ENCODE results near the gene HOOK2. TPM values are rescaled to one million over a fixed set of nuclear protein-coding genes. Genes with fewer than 3 reads are reported as not detected.

The HOOK2 gene
- total RNA-seq, 4 donors from 2014 or later, result 55.1 to 227 (median 83.6) TPM

DNA sequence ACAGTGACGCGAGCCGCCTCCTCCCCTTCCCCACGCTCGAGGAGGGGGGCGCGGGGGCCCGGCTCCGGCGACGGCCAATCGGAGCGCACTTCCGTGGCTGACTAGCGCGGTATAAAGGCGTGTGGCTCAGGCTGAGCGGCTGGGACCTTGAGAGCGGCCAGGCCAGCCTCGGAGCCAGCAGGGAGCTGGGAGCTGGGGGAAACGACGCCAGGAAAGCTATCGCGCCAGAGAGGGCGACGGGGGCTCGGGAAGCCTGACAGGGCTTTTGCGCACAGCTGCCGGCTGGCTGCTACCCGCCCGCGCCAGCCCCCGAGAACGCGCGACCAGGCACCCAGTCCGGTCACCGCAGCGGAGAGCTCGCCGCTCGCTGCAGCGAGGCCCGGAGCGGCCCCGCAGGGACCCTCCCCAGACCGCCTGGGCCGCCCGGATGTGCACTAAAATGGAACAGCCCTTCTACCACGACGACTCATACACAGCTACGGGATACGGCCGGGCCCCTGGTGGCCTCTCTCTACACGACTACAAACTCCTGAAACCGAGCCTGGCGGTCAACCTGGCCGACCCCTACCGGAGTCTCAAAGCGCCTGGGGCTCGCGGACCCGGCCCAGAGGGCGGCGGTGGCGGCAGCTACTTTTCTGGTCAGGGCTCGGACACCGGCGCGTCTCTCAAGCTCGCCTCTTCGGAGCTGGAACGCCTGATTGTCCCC is 16.1 kb upstream of the HOOK2 start, which contains the start of gene JUNB:
TSS of gene JUNB (plus strand) at position 142 of the 706 bp plus-strand sequence. CDS start at position 428, 286 bp downstream.
- Histone ChIP-seq H3K27me3 (no peaks in the 10 kb centered on the region), H3K4me3 (peak within 1 kb of the TSS; percentile 88), H3K36me3 (no peaks in the 10 kb centered on the region), H3K9me3 (no peaks in the 10 kb centered on the region), H3K4me1 (peaks cover 69% of the 10 kb centered on the region), H3K27ac (peak within 1 kb of the TSS; percentile 97)
- 4% methylated on average over 20 of the region's 73 CpGs for WGBS
- DNase-seq (ENCODE audit: low spot score in 2 of 2), result peak; percentile 98 to 99
- peak; percentile 76 for TF ChIP-seq EP300 (IDR thresholded peaks at IDR 0.05)
- TF ChIP-seq POLR2A (IDR thresholded peaks at IDR 0.05), result peak; percentile 100
- TF ChIP-seq, protein P1, sequence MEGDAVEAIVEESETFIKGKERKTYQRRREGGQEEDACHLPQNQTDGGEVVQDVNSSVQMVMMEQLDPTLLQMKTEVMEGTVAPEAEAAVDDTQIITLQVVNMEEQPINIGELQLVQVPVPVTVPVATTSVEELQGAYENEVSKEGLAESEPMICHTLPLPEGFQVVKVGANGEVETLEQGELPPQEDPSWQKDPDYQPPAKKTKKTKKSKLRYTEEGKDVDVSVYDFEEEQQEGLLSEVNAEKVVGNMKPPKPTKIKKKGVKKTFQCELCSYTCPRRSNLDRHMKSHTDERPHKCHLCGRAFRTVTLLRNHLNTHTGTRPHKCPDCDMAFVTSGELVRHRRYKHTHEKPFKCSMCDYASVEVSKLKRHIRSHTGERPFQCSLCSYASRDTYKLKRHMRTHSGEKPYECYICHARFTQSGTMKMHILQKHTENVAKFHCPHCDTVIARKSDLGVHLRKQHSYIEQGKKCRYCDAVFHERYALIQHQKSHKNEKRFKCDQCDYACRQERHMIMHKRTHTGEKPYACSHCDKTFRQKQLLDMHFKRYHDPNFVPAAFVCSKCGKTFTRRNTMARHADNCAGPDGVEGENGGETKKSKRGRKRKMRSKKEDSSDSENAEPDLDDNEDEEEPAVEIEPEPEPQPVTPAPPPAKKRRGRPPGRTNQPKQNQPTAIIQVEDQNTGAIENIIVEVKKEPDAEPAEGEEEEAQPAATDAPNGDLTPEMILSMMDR (IDR thresholded peaks at IDR 0.05), result peak in 1 of 2 donors; percentile 5
- peak; percentile 100 for TF ChIP-seq POLR2AphosphoS5 (IDR thresholded peaks at IDR 0.05)

GRCh38 chr19:12790628-12791344 is 15.4 kb upstream of the HOOK2 start:
- DNase-seq (ENCODE audit: low spot score in 2 of 2), result peak in 1 of 2 donors; percentile 70
- Histone ChIP-seq H3K27me3 (no peaks in the 10 kb centered on the region), H3K36me3 (no peaks in the 10 kb centered on the region), H3K27ac (peak overlapping the region; percentile 97), H3K4me3 (peak overlapping the region; percentile 88), H3K9me3 (no peaks in the 10 kb centered on the region), H3K4me1 (peaks cover 69% of the 10 kb centered on the region)
- WGBS, result 2% methylated on average over 22 of the region's 22 CpGs
- TF ChIP-seq EP300 (IDR thresholded peaks at IDR 0.05), result no peak

DNA sequence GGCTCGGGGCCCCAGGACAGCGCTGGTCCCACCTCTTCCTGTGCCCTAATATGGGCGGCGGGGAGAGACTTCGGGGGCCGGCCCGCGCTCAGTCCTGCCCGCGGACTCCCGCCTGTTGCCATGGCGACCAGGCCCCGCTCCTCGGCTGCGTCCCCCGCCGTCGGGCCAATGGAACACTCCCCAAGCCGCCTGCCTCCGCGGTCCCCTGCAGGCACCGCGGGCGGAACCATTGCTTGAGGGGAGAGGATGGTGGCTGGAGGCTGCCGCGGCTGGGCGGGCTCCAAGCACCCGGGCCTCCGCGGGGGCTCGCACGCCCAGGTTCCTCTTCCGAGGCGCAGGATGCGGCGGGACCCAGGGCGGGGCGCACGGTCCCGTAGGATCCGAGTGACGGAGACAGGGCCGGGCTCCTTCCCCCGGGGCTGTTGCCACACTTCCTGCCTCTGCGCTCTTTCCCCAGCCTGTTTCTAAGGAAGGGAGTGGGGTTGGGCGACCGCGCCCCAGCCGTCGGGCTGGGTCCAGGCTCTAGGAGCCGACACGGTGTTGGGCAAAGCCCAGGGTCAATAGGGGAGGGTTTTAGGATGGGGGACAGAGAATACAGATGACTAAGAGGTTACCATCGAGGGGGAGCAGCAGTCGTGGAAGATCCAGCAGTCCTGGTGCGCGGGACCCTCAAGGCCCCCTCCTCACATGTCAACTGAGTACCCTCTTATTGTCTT is 14.7 kb upstream of the HOOK2 start:
- H3K27ac ChIP-seq, result peak overlapping the region; percentile 97
- H3K4me1 ChIP-seq, result peaks cover 69% of the 10 kb centered on the region
- peak overlapping the region; percentile 88 for H3K4me3 ChIP-seq
- H3K9me3 ChIP-seq, result no peaks in the 10 kb centered on the region
- H3K27me3 ChIP-seq, result no peaks in the 10 kb centered on the region
- DNase-seq (ENCODE audit: low spot score in 2 of 2), result peak; percentile 97 to 98
- TF ChIP-seq POLR2AphosphoS5 (IDR thresholded peaks at IDR 0.05), result peak; percentile 60 to 97 (median 92)
- TF ChIP-seq, protein P1 (IDR thresholded peaks at IDR 0.05), result no peak
- no peak for TF ChIP-seq EP300 (IDR thresholded peaks at IDR 0.05)
- peak in 1 of 2 donors; percentile 75 for TF ChIP-seq POLR2A (IDR thresholded peaks at IDR 0.05)
- WGBS, result under 1% methylated on average over 15 of the region's 56 CpGs
- no peaks in the 10 kb centered on the region for H3K36me3 ChIP-seq

- Histone ChIP-seq H3K4me3 (peak overlapping the region; percentile 88), H3K27me3 (no peaks in the 10 kb centered on the region), H3K27ac (peak overlapping the region; percentile 97), H3K4me1 (peaks cover 69% of the 10 kb centered on the region), H3K36me3 (no peaks in the 10 kb centered on the region), H3K9me3 (no peaks in the 10 kb centered on the region)
- peak in 1 of 2 donors; percentile 79 for DNase-seq (ENCODE audit: low spot score in 2 of 2)
- no peak for TF ChIP-seq EP300 (IDR thresholded peaks at IDR 0.05)
- TF ChIP-seq POLR2AphosphoS5 (IDR thresholded peaks at IDR 0.05), result no peak
- peak in 1 of 2 donors; percentile 16 for TF ChIP-seq POLR2A (IDR thresholded peaks at IDR 0.05)
- TF ChIP-seq, protein P1 (IDR thresholded peaks at IDR 0.05), result no peak
- 1% methylated on average over 7 of the region's 46 CpGs for WGBS
These were observed 13.9 kb upstream of the HOOK2 start for GRCh38 chr19:12789098-12789903.

DNA sequence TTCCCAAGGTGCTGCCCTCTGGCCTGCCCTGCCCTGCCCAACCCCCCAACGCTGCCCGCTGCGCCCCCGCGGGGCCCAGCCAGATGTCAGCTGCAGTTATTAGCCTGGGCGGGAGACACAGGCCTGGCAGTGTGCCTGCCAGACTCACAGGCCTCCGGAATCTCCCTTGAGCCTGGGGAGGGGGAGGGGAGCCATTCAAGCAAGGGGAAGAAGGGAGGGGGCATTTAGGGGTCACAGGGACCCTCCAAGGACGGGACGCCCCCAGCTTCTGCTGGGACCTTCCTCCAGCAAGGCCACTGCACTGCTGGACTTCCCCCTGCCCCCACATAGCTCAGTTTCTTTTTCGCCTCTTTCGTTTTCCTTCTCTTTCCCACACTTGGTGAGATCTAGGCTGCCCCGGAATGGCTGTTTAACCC is 13.3 kb upstream of the HOOK2 start:
- H3K27me3 ChIP-seq, result no peaks in the 10 kb centered on the region
- no peaks in the 10 kb centered on the region for H3K36me3 ChIP-seq
- H3K4me3 ChIP-seq, result peak overlapping the region; percentile 88
- TF ChIP-seq EP300 (IDR thresholded peaks at IDR 0.05) (no peak), POLR2A (IDR thresholded peaks at IDR 0.05) (peak in 1 of 2 donors; percentile 20)
- WGBS, result 1% methylated on average over 11 of the region's 12 CpGs
- H3K27ac ChIP-seq, result peak overlapping the region; percentile 97
- no peaks in the 10 kb centered on the region for H3K9me3 ChIP-seq
- DNase-seq (ENCODE audit: low spot score in 2 of 2), result peak in 1 of 2 donors; percentile 90
- H3K4me1 ChIP-seq, result peaks cover 69% of the 10 kb centered on the region

All from suprapubic skin (tissue), 4 donors.